AG09309 (cell line): ENCODE measurements around the gene FGF14.

Experiments used
- DNase-seq: peaks from one replicate; pipeline ENCODE4 v3.0.0-alpha.2; 2010; ENCODE audit warnings: low read depth
- H3K4me3 ChIP-seq: 2 replicates; pipeline ENCODE4 v1.5.1; 2011; ENCODE audit warnings: mild to moderate bottlenecking, low read depth, low read length, moderate library complexity; ENCODE audit not compliant: control insufficient read depth
- TF ChIP-seq, protein P1 (sequence below): IDR thresholded peaks from 2 replicates; pipeline ENCODE4 v1.5.1; 2011; ENCODE audit warnings: mild to moderate bottlenecking, low read depth, low read length, inconsistent platforms; ENCODE audit not compliant: insufficient read depth, control insufficient read depth; ENCODE audit errors: missing control alignments

FGF14 gene

DNA sequence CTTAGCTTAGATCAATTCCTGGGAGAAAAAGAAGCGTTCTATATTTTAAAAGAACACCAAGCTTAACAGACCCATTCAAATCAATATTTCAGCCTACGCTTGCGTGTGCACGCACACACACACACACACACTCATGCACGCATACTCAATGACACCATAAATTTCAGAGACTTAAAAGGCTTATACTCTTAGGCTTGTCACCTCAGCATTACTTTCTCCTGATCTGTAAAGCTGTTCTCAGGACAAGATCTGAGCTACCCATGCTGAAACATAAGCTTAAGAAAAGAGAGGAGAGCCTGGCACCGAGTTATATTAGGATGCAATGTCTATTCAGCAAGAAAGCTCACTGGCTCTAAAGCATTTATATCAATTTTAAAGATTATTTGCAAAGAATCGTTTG is 368.5 kb downstream of the FGF14 start:
- no peak for DNase-seq
- TF ChIP-seq, protein P1, sequence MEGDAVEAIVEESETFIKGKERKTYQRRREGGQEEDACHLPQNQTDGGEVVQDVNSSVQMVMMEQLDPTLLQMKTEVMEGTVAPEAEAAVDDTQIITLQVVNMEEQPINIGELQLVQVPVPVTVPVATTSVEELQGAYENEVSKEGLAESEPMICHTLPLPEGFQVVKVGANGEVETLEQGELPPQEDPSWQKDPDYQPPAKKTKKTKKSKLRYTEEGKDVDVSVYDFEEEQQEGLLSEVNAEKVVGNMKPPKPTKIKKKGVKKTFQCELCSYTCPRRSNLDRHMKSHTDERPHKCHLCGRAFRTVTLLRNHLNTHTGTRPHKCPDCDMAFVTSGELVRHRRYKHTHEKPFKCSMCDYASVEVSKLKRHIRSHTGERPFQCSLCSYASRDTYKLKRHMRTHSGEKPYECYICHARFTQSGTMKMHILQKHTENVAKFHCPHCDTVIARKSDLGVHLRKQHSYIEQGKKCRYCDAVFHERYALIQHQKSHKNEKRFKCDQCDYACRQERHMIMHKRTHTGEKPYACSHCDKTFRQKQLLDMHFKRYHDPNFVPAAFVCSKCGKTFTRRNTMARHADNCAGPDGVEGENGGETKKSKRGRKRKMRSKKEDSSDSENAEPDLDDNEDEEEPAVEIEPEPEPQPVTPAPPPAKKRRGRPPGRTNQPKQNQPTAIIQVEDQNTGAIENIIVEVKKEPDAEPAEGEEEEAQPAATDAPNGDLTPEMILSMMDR = no peak

GRCh38 chr13:102028868-102029267 is 373.0 kb downstream of the FGF14 start:
- TF ChIP-seq, protein P1 = no peak
- H3K4me3 ChIP-seq = no peak overlapping the region
- no peak for DNase-seq

More for the DNA sequence above, 368.5 kb downstream of the FGF14 start:
- H3K4me3 ChIP-seq = no peak overlapping the region

DNA sequence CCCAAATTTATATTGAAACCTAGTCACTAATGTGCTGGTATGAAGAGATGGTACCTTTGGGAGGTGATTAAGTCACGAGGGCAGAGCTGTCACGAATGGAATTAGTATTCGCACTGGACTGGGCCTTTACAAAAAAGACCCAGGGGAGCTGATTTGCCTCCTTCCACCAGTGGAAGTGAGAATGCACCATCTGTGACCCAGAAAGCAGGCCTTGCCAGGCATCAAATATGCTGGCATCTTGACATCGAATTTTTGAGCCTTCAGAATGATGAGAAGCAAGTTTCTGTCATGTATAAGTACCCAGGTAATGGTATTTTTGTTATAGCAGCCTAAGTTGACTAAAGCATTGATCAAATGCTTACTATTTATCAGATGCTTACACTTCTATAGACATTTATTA is 373.6 kb downstream of the FGF14 start:
- TF ChIP-seq, protein P1 = no peak
- DNase-seq = no peak
- no peak overlapping the region for H3K4me3 ChIP-seq

- DNase-seq = no peak
- TF ChIP-seq, protein P1 = no peak
- H3K4me3 ChIP-seq = no peak overlapping the region
These were observed 380.1 kb downstream of the FGF14 start for GRCh38 chr13:102021777-102022176.

GRCh38 chr13:102020611-102021216 is 381.1 kb downstream of the FGF14 start:
- TF ChIP-seq, protein P1 = no peak
- no peak for DNase-seq
- H3K4me3 ChIP-seq = no peak overlapping the region

DNA sequence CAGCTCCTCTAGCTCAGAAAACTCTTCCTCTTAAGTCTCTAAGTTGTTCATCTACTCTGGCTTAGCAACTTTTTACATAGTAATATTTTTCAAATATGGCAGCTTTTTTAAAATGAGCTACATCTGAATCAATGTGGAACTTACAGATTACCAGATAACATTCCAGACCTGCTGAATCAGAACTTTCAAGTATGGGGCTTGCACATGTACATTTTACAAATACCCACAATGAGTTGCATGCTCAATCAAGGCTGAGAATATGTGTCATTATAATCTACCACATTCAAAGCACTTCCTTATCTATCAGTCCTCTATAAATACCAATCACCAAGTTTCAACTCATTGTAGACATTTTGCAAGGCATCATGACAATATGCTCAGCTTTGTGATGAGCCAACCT is 383.1 kb downstream of the FGF14 start:
- H3K4me3 ChIP-seq = no peak overlapping the region
- no peak for DNase-seq
- TF ChIP-seq, protein P1 = no peak

DNA sequence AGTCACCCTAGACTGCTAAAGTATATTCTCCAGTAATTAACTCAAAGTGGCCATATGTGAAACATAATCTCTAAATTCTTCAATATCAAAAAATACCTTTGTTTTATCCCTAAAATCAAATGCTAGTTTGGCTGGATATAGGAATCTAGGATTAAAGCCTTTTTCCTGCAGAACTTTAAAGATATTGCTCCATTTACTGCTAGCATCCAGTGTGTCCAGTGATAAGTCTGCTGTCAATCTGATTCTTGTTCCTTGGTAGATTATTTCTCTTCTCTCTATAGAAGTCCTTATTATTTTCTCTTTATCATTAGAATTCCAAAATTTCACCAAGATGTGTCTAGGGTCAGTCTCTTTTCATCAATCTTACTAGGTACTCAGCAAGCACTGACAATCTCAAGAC is 384.6 kb downstream of the FGF14 start:
- H3K4me3 ChIP-seq = no peak overlapping the region
- DNase-seq = no peak
- TF ChIP-seq, protein P1 = no peak
